ENCODE measurements around the gene MYL11. TPM values are rescaled to one million over a fixed set of nuclear protein-coding genes. Genes with fewer than 3 reads are reported as not detected.
"Not testable (repeated sequence)": the region's sequence is repeated elsewhere in the genome, so short reads cannot be mapped to it uniquely, and the experiment has no call there.

MYL11 gene
- total RNA-seq, 5 donors from 2014 or later (not counting 1 experiment from before 2014, with no cell fraction given), result 0.91 to 1.3 (median 1.1) TPM; not detected in 2

DNA sequence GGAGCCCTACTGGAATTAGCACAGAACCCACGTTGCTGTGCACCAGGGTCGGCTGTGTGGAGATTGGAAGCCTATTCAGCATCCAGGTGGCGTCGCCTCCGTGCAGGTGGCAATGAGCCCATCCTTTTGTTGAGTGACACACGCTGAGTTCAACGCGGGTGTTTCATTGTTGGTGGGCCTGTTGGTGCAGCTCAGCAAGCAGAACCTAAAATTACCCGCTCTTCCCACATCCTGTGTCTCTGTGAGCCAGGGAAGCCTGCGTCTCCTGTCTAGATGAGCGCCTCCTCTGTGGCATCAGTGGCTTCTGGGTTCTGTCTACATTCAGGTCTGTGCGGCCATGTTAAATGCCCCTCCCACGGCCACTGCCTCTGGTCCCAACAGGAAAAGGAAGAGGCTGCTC, 34.0 kb upstream of the MYL11 start:
- Mint-ChIP-seq H3K27me3 (no peaks in the 10 kb centered on the region), H3K9me3 (no peaks in the 10 kb centered on the region), H3K36me3 (no peaks in the 10 kb centered on the region), H3K4me3 (peak overlapping the region in 1 of 3 donors; percentile 34), H3K27ac (peak overlapping the region in 1 of 2 donors; percentile 16), H3K4me1 (peaks cover 11 to 17% (median 17%) of the 10 kb centered on the region in 3 donors)
- H3K4me3 ChIP-seq (ENCODE audit: control insufficient read depth in 1 of 2, extremely low read depth in 1 of 2, low read length in 1 of 2), result no peak overlapping the region
- H3K27me3 ChIP-seq (replicated peaks in 1 of 2; ENCODE audit: control insufficient read depth in 2 of 2, extremely low read depth in 1 of 2, insufficient read depth in 2 of 2, low read length in 1 of 2), result no peaks in the 10 kb centered on the region
- ChIA-PET POLR2A (interaction anchor here in 1 of 2 donors (0.6 kb wide), 1 partner anchor 392 kb away, joined by 7 read pairs; no protein-coding TSS in a partner anchor), CTCF (no interaction called here)
- H3K36me3 ChIP-seq (ENCODE audit: control insufficient read depth in 2 of 2, extremely low read depth in 1 of 2, insufficient read depth in 1 of 2, low read length in 1 of 2), result no peaks in the 10 kb centered on the region
- ATAC-seq (replicated peaks in 1 of 4), result peak in 2 of 4 experiments; percentile 30 to 75
- H3K9me3 ChIP-seq, result no peaks in the 10 kb centered on the region
- DNase-seq, result peak in 3 of 35 experiments; percentile 20 to 38 (median 35)
- WGBS (ENCODE audit: insufficient coverage), result 33% methylated on average over 13 of the region's 13 CpGs
- peaks cover 8 to 13% of the 10 kb centered on the region in 2 experiments for H3K4me1 ChIP-seq (ENCODE audit: control insufficient read depth in 1 of 2, extremely low read depth in 1 of 2, insufficient read depth in 2 of 2, low read length in 2 of 2)
- H3K27ac ChIP-seq (ENCODE audit: low read length), result no peak overlapping the region

GRCh38 chr16:30341971-30342370, 32.6 kb upstream of the MYL11 start:
- H3K36me3 Mint-ChIP-seq; H3K4me1 ChIP-seq (ENCODE audit: control insufficient read depth in 1 of 2, extremely low read depth in 1 of 2, insufficient read depth in 2 of 2, low read length in 2 of 2); DNase-seq; H3K9me3 ChIP-seq; H3K36me3 ChIP-seq (ENCODE audit: control insufficient read depth in 2 of 2, extremely low read depth in 1 of 2, insufficient read depth in 1 of 2, low read length in 1 of 2); H3K27me3 ChIP-seq (replicated peaks in 1 of 2; ENCODE audit: control insufficient read depth in 2 of 2, extremely low read depth in 1 of 2, insufficient read depth in 2 of 2, low read length in 1 of 2); ATAC-seq (replicated peaks in 1 of 4); H3K27ac ChIP-seq (ENCODE audit: low read length); H3K27ac Mint-ChIP-seq; H3K27me3 Mint-ChIP-seq; H3K9me3 Mint-ChIP-seq; H3K4me3 Mint-ChIP-seq; H3K4me3 ChIP-seq (ENCODE audit: control insufficient read depth in 1 of 2, extremely low read depth in 1 of 2, low read length in 1 of 2); CTCF ChIA-PET: not testable (repeated sequence)
- H3K4me1 Mint-ChIP-seq, result peaks cover 5 to 11% (median 9%) of the 10 kb centered on the region in 3 donors
- 95% methylated on average over 4 of the region's 8 CpGs for WGBS (ENCODE audit: insufficient coverage)
- POLR2A ChIA-PET, result interaction anchor here in 1 of 2 donors (0.6 kb wide), 1 partner anchor 222 kb away, joined by 3 read pairs; no protein-coding TSS in a partner anchor

DNA sequence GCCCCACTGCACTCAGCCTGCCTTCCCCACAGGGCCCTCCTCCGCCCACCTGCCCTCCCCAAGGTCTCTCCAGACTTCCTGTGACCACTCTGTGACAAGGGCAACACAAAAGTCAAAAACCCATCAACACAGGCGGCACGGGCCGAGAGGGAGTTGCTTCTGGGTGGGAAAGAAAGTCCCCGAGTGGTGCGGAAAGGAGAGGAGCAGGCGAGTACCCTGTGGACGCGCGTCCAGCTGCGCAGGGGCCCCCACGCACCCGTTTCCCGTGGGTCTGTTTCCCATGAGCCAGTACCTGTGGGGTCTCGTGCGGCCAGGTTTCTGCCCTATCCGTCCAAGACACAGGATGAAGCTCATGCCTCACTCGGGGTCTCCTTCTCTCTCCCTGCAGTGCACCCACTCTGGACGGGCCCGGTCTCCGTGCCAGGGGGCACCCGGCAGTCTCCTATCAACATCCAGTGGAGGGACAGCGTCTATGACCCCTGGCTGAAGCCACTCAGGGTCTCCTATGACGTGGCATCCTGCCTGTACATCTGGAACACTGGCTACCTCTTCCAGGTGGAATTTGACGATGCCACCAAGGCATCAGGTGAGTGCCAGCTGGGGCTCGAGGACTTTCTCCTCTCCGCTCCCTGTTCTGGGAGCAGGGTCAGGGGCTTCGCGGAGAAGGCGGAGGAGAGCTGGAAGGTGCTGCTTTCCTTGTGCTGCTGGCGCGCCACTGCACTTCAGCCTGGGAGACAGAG, 31.7 kb upstream of the MYL11 start:
- peaks cover 2 to 10% of the 10 kb centered on the region in 2 experiments for H3K4me1 ChIP-seq (ENCODE audit: control insufficient read depth in 1 of 2, extremely low read depth in 1 of 2, insufficient read depth in 2 of 2, low read length in 2 of 2)
- Mint-ChIP-seq H3K27me3 (no peaks in the 10 kb centered on the region), H3K9me3 (no peaks in the 10 kb centered on the region), H3K4me3 (no peak overlapping the region), H3K4me1 (peaks cover 4 to 5% (median 4%) of the 10 kb centered on the region in 3 donors), H3K36me3 (no peaks in the 10 kb centered on the region), H3K27ac (no peak overlapping the region)
- DNase-seq (no peak), ATAC-seq (replicated peaks in 1 of 4) (no peak)
- no peaks in the 10 kb centered on the region for H3K27me3 ChIP-seq (replicated peaks in 1 of 2; ENCODE audit: control insufficient read depth in 2 of 2, extremely low read depth in 1 of 2, insufficient read depth in 2 of 2, low read length in 1 of 2)
- no peak overlapping the region for H3K4me3 ChIP-seq (ENCODE audit: control insufficient read depth in 1 of 2, extremely low read depth in 1 of 2, low read length in 1 of 2)
- WGBS (ENCODE audit: insufficient coverage), result 95% methylated on average over 26 of the region's 32 CpGs
- POLR2A ChIA-PET, result no interaction called here
- no peaks in the 10 kb centered on the region for H3K36me3 ChIP-seq (ENCODE audit: control insufficient read depth in 2 of 2, extremely low read depth in 1 of 2, insufficient read depth in 1 of 2, low read length in 1 of 2)
- H3K9me3 ChIP-seq, result no peaks in the 10 kb centered on the region
- no peak overlapping the region for H3K27ac ChIP-seq (ENCODE audit: low read length)
- CTCF ChIA-PET, result interaction anchor here in 1 of 2 donors (0.5 kb wide), 1 partner anchor 22 kb away, joined by 4 read pairs; no protein-coding TSS in a partner anchor

GRCh38 chr16:30343491-30343820, 31.1 kb upstream of the MYL11 start:
- CTCF ChIA-PET, result interaction anchor here in 1 of 2 donors (0.5 kb wide), 1 partner anchor 23 kb away, joined by 4 read pairs; no protein-coding TSS in a partner anchor
- H3K27me3 ChIP-seq (replicated peaks in 1 of 2; ENCODE audit: control insufficient read depth in 2 of 2, extremely low read depth in 1 of 2, insufficient read depth in 2 of 2, low read length in 1 of 2); H3K4me1 ChIP-seq (ENCODE audit: control insufficient read depth in 1 of 2, extremely low read depth in 1 of 2, insufficient read depth in 2 of 2, low read length in 2 of 2); H3K4me3 ChIP-seq (ENCODE audit: control insufficient read depth in 1 of 2, extremely low read depth in 1 of 2, low read length in 1 of 2); H3K36me3 ChIP-seq (ENCODE audit: control insufficient read depth in 2 of 2, extremely low read depth in 1 of 2, insufficient read depth in 1 of 2, low read length in 1 of 2); ATAC-seq (replicated peaks in 1 of 4); H3K27ac ChIP-seq (ENCODE audit: low read length); DNase-seq; H3K9me3 ChIP-seq; H3K9me3 Mint-ChIP-seq; H3K27me3 Mint-ChIP-seq; H3K4me3 Mint-ChIP-seq; H3K4me1 Mint-ChIP-seq; POLR2A ChIA-PET; H3K36me3 Mint-ChIP-seq; H3K27ac Mint-ChIP-seq: not testable (repeated sequence)
- WGBS (ENCODE audit: insufficient coverage), result 80% methylated on average over 2 of the region's 11 CpGs

DNA sequence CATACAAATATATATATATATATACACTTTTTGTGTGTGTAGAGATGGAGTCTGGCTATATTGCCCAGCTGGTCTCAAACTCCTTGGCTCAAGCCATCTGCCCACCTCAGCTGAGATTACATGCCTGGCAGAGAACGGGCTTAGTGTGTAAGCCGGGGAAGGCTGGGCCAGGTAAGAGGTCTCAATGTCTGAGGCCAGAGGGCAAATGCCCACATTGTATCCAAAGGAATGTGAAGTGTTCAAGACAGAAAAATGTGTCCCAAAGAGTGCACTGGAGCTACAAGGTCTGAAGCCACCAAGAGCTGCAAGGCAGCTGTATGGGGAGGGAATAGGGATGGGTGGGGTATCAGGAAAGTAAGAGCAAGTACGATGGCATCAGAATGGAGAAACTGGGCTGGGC, 28.3 kb upstream of the MYL11 start:
- H3K27ac ChIP-seq (ENCODE audit: low read length), result no peak overlapping the region
- no peaks in the 10 kb centered on the region for H3K27me3 ChIP-seq (replicated peaks in 1 of 2; ENCODE audit: control insufficient read depth in 2 of 2, extremely low read depth in 1 of 2, insufficient read depth in 2 of 2, low read length in 1 of 2)
- peaks cover 9% of the 10 kb centered on the region in 2 donors for H3K36me3 ChIP-seq (ENCODE audit: control insufficient read depth in 2 of 2, extremely low read depth in 1 of 2, insufficient read depth in 1 of 2, low read length in 1 of 2)
- H3K4me3 ChIP-seq (ENCODE audit: control insufficient read depth in 1 of 2, extremely low read depth in 1 of 2, low read length in 1 of 2), result no peak overlapping the region
- peaks cover 0 to 24% of the 10 kb centered on the region in 2 experiments for H3K4me1 ChIP-seq (ENCODE audit: control insufficient read depth in 1 of 2, extremely low read depth in 1 of 2, insufficient read depth in 2 of 2, low read length in 2 of 2)
- H3K36me3 Mint-ChIP-seq, result peaks cover 8% of the 10 kb centered on the region
- ChIA-PET POLR2A (interaction anchor here in 1 of 2 donors (0.6 kb wide), 1 partner anchor 257 kb away, joined by 3 read pairs; no protein-coding TSS in a partner anchor), CTCF (no interaction called here)
- H3K9me3 ChIP-seq, result no peaks in the 10 kb centered on the region
- no peak for DNase-seq
- H3K4me1 Mint-ChIP-seq, result peaks cover 0 to 17% (median 4%) of the 10 kb centered on the region in 3 donors
- no peak overlapping the region for H3K4me3 Mint-ChIP-seq
- no peak overlapping the region for H3K27ac Mint-ChIP-seq
- WGBS (ENCODE audit: insufficient coverage), result 100% methylated on average over 2 of the region's 3 CpGs
- H3K9me3 Mint-ChIP-seq, result no peaks in the 10 kb centered on the region
- no peaks in the 10 kb centered on the region for H3K27me3 Mint-ChIP-seq
- ATAC-seq (replicated peaks in 1 of 4), result no peak

- no peak for DNase-seq
- Mint-ChIP-seq H3K27me3 (no peaks in the 10 kb centered on the region), H3K4me1 (peaks cover 0 to 24% (median 8%) of the 10 kb centered on the region in 3 donors), H3K9me3 (no peaks in the 10 kb centered on the region), H3K4me3 (no peak overlapping the region), H3K36me3 (peaks cover 11% of the 10 kb centered on the region), H3K27ac (peak overlapping the region in 1 of 2 donors; percentile 48)
- CTCF ChIA-PET, result no interaction called here
- 96% methylated on average over 8 of the region's 8 CpGs for WGBS (ENCODE audit: insufficient coverage)
- H3K9me3 ChIP-seq, result no peaks in the 10 kb centered on the region
- peaks cover 12 to 27% of the 10 kb centered on the region in 2 donors for H3K36me3 ChIP-seq (ENCODE audit: control insufficient read depth in 2 of 2, extremely low read depth in 1 of 2, insufficient read depth in 1 of 2, low read length in 1 of 2)
- H3K4me1 ChIP-seq (ENCODE audit: control insufficient read depth in 1 of 2, extremely low read depth in 1 of 2, insufficient read depth in 2 of 2, low read length in 2 of 2), result peaks cover 0 to 35% of the 10 kb centered on the region in 2 experiments
- POLR2A ChIA-PET, result no interaction called here
- H3K27ac ChIP-seq (ENCODE audit: low read length), result no peak overlapping the region
- H3K27me3 ChIP-seq (replicated peaks in 1 of 2; ENCODE audit: control insufficient read depth in 2 of 2, extremely low read depth in 1 of 2, insufficient read depth in 2 of 2, low read length in 1 of 2), result no peaks in the 10 kb centered on the region
- ATAC-seq (replicated peaks in 1 of 4), result no peak
- no peak overlapping the region for H3K4me3 ChIP-seq (ENCODE audit: control insufficient read depth in 1 of 2, extremely low read depth in 1 of 2, low read length in 1 of 2)
These were observed 26.5 kb upstream of the MYL11 start for GRCh38 chr16:30348113-30348512.

Measured in T-cell (primary cell).